Right cardiac atrium (tissue), 5 donors: ENCODE data around the gene ROPN1. TPM values are rescaled to one million over a fixed set of nuclear protein-coding genes. Genes with fewer than 3 reads are reported as not detected.
A peak's percentile ranks its signal among the peaks of the same experiment; 100 is the strongest.
"Not testable (repeated sequence)": the region's sequence is repeated elsewhere in the genome, so short reads cannot be mapped to it uniquely, and the experiment has no call there.

Experiments
- ATAC-seq, 2 donors: fragments of 200-7000 bp; cut with Tn5 transposase; one replicate each; pipeline versions ENCODE4 v1.8.0 to v1.9.1; 2020; ENCODE audit warnings: moderate library complexity in 2 of 2, mild to moderate bottlenecking in 1 of 2
- DNase-seq, 3 donors: peaks; one replicate each; pipeline ENCODE4 v3.0.0-alpha.2; 2020
- H3K27ac ChIP-seq: one replicate; pipeline ENCODE4 v1.5.1; 2013; ENCODE audit warnings: mild to moderate bottlenecking, low read length, control low read depth, moderate library complexity
- H3K27me3 ChIP-seq: one replicate; pipeline ENCODE4 v1.6.1; 2013; ENCODE audit not compliant: control insufficient read depth, insufficient read depth
- H3K4me1 ChIP-seq: one replicate; pipeline ENCODE4 v1.6.1; 2013; ENCODE audit warnings: low read length; ENCODE audit not compliant: control insufficient read depth, insufficient read depth
- H3K4me3 ChIP-seq: one replicate; pipeline ENCODE4 v1.5.1; 2013; ENCODE audit warnings: low read length, control low read depth
- H3K9me3 ChIP-seq: one replicate; pipeline ENCODE4 v1.6.1; 2013; ENCODE audit warnings: low read length; ENCODE audit not compliant: control insufficient read depth
- WGBS: extraction: QIAGEN DNeasy Blood & Tissue Kit; methylation state at CpG from one replicate; pipeline ENCODE4 v1.1.7; 2013; 5-methylcytosine and 5-hydroxymethylcytosine counted together
- intact Hi-C, 4 donors: fragments of 100-400 bp; cut with DNase I; formaldehyde crosslinking; loops; one replicate each; pipeline versions ENCODE4 v1.11.0 to v1.14.0; 2022 to 2023
- polyA plus RNA-seq: library from polyadenylated mRNA; stranded (reverse); fragments of 200-250 nt; gene quantifications from one replicate; pipeline ENCODE4 v1.2.3, GENCODE V29; 2013
- total RNA-seq, 4 donors: library from RNA; stranded (reverse); fragmentation: NEBNext Ultra II Directional; extraction: Animal tissue kit (Norgen Biotek cat#: 25700); gene quantifications; one replicate each; pipeline ENCODE4 v1.2.1, GENCODE V29; 2021
- donor health status: healthy with polysubstance abuse.
- donor health status: DM: no; HTN: yes; CAD: no.
- donor health status: DM: no; HTN: no; CAD: no.
- donor health status: DM: no; HTN: yes; CAD: no; lungs with severe emphysema.
- donor health status: DM: yes; HTN: yes; CAD: no.

Gene ROPN1
- total and polyA plus RNA-seq, 5 donors, result 0.36 to 2.0 (median 0.86) TPM

GRCh38 chr3:124032311-124032880, 40.5 kb upstream of the ROPN1 start:
- ATAC-seq, result peak; percentile 62 to 65
- Histone ChIP-seq H3K9me3 (no peaks in the 10 kb centered on the region), H3K4me1 (no peaks in the 10 kb centered on the region), H3K27ac (peak overlapping the region; percentile 78), H3K4me3 (peak overlapping the region; percentile 88), H3K27me3 (no peaks in the 10 kb centered on the region)
- DNase-seq, result peak; percentile 61 to 83 (median 65)
- intact Hi-C loops, result loop anchor here in 1 of 4 donors (5.0 kb wide), 1 partner anchor 45 kb away; no protein-coding TSS in a partner anchor
- 4% methylated on average over 29 of the region's 29 CpGs for WGBS

- intact Hi-C loops, result loop anchor here in 2 of 4 donors (5.0 to 10.0 kb wide), 2 partner anchors 248 to 256 kb away; no protein-coding TSS in a partner anchor
- ATAC-seq (no peak), DNase-seq (no peak)
- H3K27ac ChIP-seq, result no peak overlapping the region
- H3K9me3 ChIP-seq, result no peaks in the 10 kb centered on the region
- H3K4me1 ChIP-seq, result no peaks in the 10 kb centered on the region
- WGBS, result 60% methylated on average over 4 of the region's 4 CpGs
- no peaks in the 10 kb centered on the region for H3K27me3 ChIP-seq
- H3K4me3 ChIP-seq, result no peak overlapping the region
Observed at GRCh38 chr3:124026516-124026915, 34.6 kb upstream of the ROPN1 start.

DNA sequence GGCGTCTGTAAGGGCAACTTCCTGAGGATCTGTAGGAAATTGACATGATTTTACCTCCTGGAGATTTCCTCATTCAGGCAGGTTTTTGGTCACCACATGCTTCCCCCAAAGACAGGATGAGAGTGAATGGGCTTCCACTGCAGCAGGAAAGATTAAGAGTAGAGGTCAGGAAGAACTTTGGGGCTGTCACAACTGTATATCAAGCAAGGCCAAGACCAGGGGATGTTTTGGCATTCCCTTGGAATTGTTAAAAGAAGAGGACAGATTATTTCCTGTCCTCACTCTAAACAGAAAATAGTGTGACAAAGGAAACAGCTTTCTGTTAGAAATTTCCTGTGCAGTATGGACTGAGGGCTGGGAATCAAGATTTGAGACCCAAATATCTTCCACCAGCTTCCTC, 31.6 kb upstream of the ROPN1 start:
- not testable (repeated sequence) for H3K27me3 ChIP-seq, H3K27ac ChIP-seq, ATAC-seq, H3K4me1 ChIP-seq, H3K9me3 ChIP-seq, DNase-seq, H3K4me3 ChIP-seq
- intact Hi-C loops, result loop anchor here in 1 of 4 donors (10.0 kb wide), 1 partner anchor 251 kb away; no protein-coding TSS in a partner anchor
- WGBS, result 72% methylated on average over 1 of the region's 1 CpG

- Histone ChIP-seq H3K9me3 (no peaks in the 10 kb centered on the region), H3K27ac (no peak overlapping the region), H3K4me3 (no peak overlapping the region), H3K4me1 (no peaks in the 10 kb centered on the region), H3K27me3 (no peaks in the 10 kb centered on the region)
- intact Hi-C loops, result loop anchor here (5.0 to 10.0 kb wide), 4 partner anchors 58 to 448 kb away; no protein-coding TSS in a partner anchor
- 59% methylated on average over 2 of the region's 2 CpGs for WGBS
- DNase-seq, result no peak
- no peak for ATAC-seq
Observed at GRCh38 chr3:124019291-124019690, 27.4 kb upstream of the ROPN1 start.

GRCh38 chr3:124017502-124017901, 25.6 kb upstream of the ROPN1 start:
- WGBS, result 87% methylated on average over 6 of the region's 6 CpGs
- not testable (repeated sequence) for DNase-seq, H3K27ac ChIP-seq

GRCh38 chr3:124016483-124016882, 24.6 kb upstream of the ROPN1 start:
- H3K4me3 ChIP-seq, H3K27me3 ChIP-seq, H3K4me1 ChIP-seq, H3K9me3 ChIP-seq, H3K27ac ChIP-seq: not testable (repeated sequence)
- DNase-seq (peak; percentile 15 to 64 (median 52)), ATAC-seq (peak; percentile 92 to 94)
- intact Hi-C loops, result loop anchor here (2.0 to 10.0 kb wide), 6 partner anchors 61 to 451 kb away; no protein-coding TSS in a partner anchor
- 11% methylated on average over 4 of the region's 4 CpGs for WGBS

More at GRCh38 chr3:124017502-124017901, 25.6 kb upstream of the ROPN1 start:
- ATAC-seq, result peak; percentile 32 to 85
- H3K4me1 ChIP-seq, H3K27me3 ChIP-seq, H3K4me3 ChIP-seq, H3K9me3 ChIP-seq: not testable (repeated sequence)
- intact Hi-C loops, result loop anchor here (2.0 to 10.0 kb wide), 6 partner anchors 60 to 450 kb away; no protein-coding TSS in a partner anchor

DNA sequence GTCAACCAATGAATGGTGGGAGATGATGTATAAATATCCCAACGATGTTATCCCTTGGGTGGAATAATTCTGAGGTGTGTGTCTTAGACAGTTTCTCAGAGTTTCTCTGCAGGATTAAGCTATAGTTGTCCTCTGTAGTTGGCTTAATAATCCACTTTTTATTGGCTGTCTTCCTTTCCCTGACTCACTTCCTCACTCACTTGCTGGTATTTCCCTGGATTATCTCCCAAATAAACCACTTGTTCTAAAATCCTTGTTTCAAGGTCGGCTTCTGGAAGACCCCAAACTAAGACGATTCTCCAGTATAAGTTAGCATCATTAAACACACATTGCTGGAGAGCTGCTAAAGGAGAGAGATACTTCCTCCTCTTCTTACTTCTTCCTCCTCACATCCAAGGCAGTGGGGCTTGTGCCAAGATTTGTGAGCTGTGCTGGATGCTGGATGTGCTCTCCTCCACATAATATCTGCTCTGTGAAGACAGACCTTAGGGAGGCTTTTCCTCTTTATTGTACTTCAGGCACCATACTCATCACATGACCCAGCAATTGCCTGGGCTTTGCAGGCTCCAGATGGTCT, 22.5 kb upstream of the ROPN1 start:
- DNase-seq, result peak in 1 of 3 donors; percentile 31
- Histone ChIP-seq H3K9me3 (no peaks in the 10 kb centered on the region), H3K4me1 (peaks cover 2% of the 10 kb centered on the region), H3K27ac (no peak overlapping the region), H3K4me3 (no peak overlapping the region), H3K27me3 (no peaks in the 10 kb centered on the region)
- 46% methylated on average over 3 of the region's 3 CpGs for WGBS
- ATAC-seq, result no peak
- intact Hi-C loops, result loop anchor here in 1 of 4 donors (10.0 kb wide), 1 partner anchor 270 kb away; no protein-coding TSS in a partner anchor

DNA sequence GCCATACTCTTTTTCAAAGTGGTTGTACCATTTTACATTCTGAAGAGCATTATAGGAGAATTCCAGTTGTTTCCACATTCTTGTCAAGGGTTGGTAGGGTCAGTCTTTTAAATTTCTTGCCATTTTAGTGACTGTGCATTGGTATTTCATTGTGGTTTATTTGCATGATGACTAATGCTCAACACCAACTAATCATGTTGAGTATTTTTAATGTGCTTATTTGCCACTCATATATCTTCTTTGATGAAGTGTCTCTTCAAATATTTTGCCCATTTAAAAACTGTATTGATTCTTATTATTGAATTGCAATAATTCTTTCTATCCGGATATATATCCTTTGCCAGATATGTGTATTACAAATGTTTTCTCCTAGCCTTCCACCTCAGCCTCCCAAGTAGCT, 16.4 kb upstream of the ROPN1 start:
- H3K9me3 ChIP-seq, intact Hi-C loops, H3K27ac ChIP-seq, H3K4me1 ChIP-seq, H3K4me3 ChIP-seq, DNase-seq, ATAC-seq, H3K27me3 ChIP-seq: not testable (repeated sequence)
- WGBS, result 92% methylated on average over 1 of the region's 1 CpG

GRCh38 chr3:124007186-124007585, 15.3 kb upstream of the ROPN1 start:
- no peak for ATAC-seq
- intact Hi-C loops, result no loop called here
- 40% methylated on average over 4 of the region's 4 CpGs for WGBS

GRCh38 chr3:124002405-124003079, 10.6 kb upstream of the ROPN1 start:
- ATAC-seq, H3K4me1 ChIP-seq, DNase-seq, H3K27me3 ChIP-seq, H3K4me3 ChIP-seq, H3K27ac ChIP-seq, H3K9me3 ChIP-seq, intact Hi-C loops: not testable (repeated sequence)
- 31% methylated on average over 2 of the region's 2 CpGs for WGBS

More at GRCh38 chr3:124007186-124007585, 15.3 kb upstream of the ROPN1 start:
- Histone ChIP-seq H3K4me3 (no peak overlapping the region), H3K4me1 (no peaks in the 10 kb centered on the region), H3K27ac (no peak overlapping the region), H3K27me3 (no peaks in the 10 kb centered on the region), H3K9me3 (no peaks in the 10 kb centered on the region)
- DNase-seq, result no peak

DNA sequence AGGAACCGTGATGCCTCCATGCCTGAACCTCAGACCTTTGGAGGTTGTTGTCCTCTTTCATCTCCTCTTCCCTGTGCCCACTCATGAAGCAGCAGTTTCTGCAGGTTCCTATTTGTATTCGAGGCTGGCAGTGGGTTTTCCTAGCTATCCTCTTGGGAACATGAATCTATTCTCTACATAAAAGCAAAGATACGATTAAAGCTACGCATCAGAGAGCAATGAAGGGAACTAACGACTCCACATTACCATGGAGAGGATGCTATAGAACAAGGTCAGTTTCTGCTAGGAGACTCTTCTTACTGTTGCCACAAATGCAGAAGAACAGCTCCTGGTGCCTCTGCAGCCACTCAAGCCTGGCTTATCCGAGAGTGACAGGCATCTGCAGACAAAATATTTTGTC, 9.4 kb upstream of the ROPN1 start:
- H3K27me3 ChIP-seq, DNase-seq, intact Hi-C loops, H3K4me1 ChIP-seq, H3K4me3 ChIP-seq, H3K9me3 ChIP-seq, ATAC-seq, H3K27ac ChIP-seq: not testable (repeated sequence)
- 74% methylated on average over 6 of the region's 6 CpGs for WGBS
